IgD-negative memory B cell (primary cell): Measurements from ENCODE around the gene GPR6. TPM values are rescaled to one million over a fixed set of nuclear protein-coding genes. Genes with fewer than 3 reads are reported as not detected.

Source experiments
- polyA plus RNA-seq: library from polyadenylated mRNA; unstranded; fragments of 300-500 nt; fragmentation: Illumina TruSeq; gene quantifications from one replicate; pipeline ENCODE4 v1.2.3, GENCODE V29; 2021

Gene GPR6
- polyA plus RNA-seq, 1 donor from 2014 or later: not detected

Other genes starting within 250 kb of the GPR6 start
- 2.5 TPM for gene WASF1, start 201.4 kb downstream of the GPR6 start, polyA plus RNA-seq
- gene CDC40, start 202.1 kb downstream of the GPR6 start, polyA plus RNA-seq: 47.5 TPM